HepG2 (cell line): ENCODE data around the gene KISS1. TPM values are rescaled to one million over a fixed set of nuclear protein-coding genes. Genes with fewer than 3 reads are reported as not detected.

Experiments used
- ATAC-seq: fragments of 200-7000 bp; cut with Tn5 transposase; 3 replicates; pipeline ENCODE4 v1.9.1; 2020; ENCODE audit warnings: mild to moderate bottlenecking, moderate library complexity
- BruUV-seq: library from RNA; stranded (reverse); fragments of 400-500 nt; replicated peaks from 2 replicates; lab custom pipeline; 2021; lab: Mats Ljungman, UMichigan
- CTCF ChIA-PET: fragments of 300-600 bp; formaldehyde crosslinking; extraction: SDS; loops from one replicate; lab custom pipeline; 2021; ENCODE audit warnings: low total read pairs, inconsistent platforms, low intra/inter-chr PET ratio; lab: Yijun Ruan, JAX
- POLR2A ChIA-PET: fragments of 350-600 bp; sonication (Branson Sonifier 250); formaldehyde crosslinking; loops from one replicate; lab custom pipeline; 2020; ENCODE audit warnings: antibody characterized with exemption, inconsistent platforms; lab: Yijun Ruan, JAX
- DNase-seq: peaks from one replicate; pipeline ENCODE4 v3.0.0-alpha.2; 2015; ENCODE audit warnings: low spot score
- FAIRE-seq: peaks from 3 replicates; lab custom pipeline; 2011; peaks lifted over from hg19 to GRCh38; lab: Jason Lieb, UNC
- H2AFZ ChIP-seq: one replicate; pipeline ENCODE4 v1.6.1; 2011; ENCODE audit warnings: low read length, inconsistent platforms
- H3K27ac ChIP-seq: fragments of 300-600 bp; 3 replicates; pipeline ENCODE4 v1.8.0; 2011; ENCODE audit warnings: mixed run types, mild to moderate bottlenecking, mixed read lengths, low read length, inconsistent platforms; ENCODE audit not compliant: insufficient read depth; ENCODE audit errors: extremely low read length
- H3K27me3 ChIP-seq, 2 experiments: fragments of 200-600 bp in 1 of 2; 2 replicates in 1 of 2; 3 replicates in 1 of 2; pipeline versions ENCODE4 v1.6.0 to v1.8.0; 2011; ENCODE audit warnings: low read length in 2 of 2, mild to moderate bottlenecking in 2 of 2, moderate library complexity in 2 of 2, inconsistent platforms in 1 of 2; ENCODE audit not compliant: insufficient read depth in 2 of 2, control insufficient read depth in 1 of 2
- H3K36me3 ChIP-seq, 2 experiments: fragments of 200-600 bp in 1 of 2; replicated peaks in 1 of 2; 2 replicates in 1 of 2; 3 replicates in 1 of 2; pipeline versions ENCODE4 v1.5.1 to v1.8.0; 2011; ENCODE audit warnings: low read length in 2 of 2, inconsistent platforms in 1 of 2; ENCODE audit not compliant: insufficient read depth in 2 of 2, control insufficient read depth in 1 of 2
- H3K4me1 ChIP-seq: 2 replicates; pipeline ENCODE4 v1.5.1; 2012; ENCODE audit warnings: low read length, inconsistent platforms; ENCODE audit not compliant: insufficient read depth
- H3K4me2 ChIP-seq: 2 replicates; pipeline ENCODE4 v1.6.0; 2011; ENCODE audit warnings: low read depth, low read length, inconsistent platforms
- H3K4me3 ChIP-seq, 3 experiments: fragments of 200-600 bp in 1 of 3; sonication (generic), shearing (Covaris generic) in 1 of 3; replicated peaks in 1 of 3; 2 replicates each; pipeline ENCODE4 v1.5.1; 2011 to 2016; ENCODE audit warnings: low read length in 3 of 3, inconsistent platforms in 2 of 3, low read depth in 2 of 3, mild to moderate bottlenecking in 2 of 3, control low read depth in 1 of 3, mixed read lengths in 1 of 3; ENCODE audit not compliant: insufficient read depth in 1 of 3
- H3K79me2 ChIP-seq: one replicate; pipeline ENCODE4 v1.6.1; 2011; ENCODE audit warnings: low read length, inconsistent platforms; ENCODE audit not compliant: insufficient read depth
- H3K9ac ChIP-seq: 2 replicates; pipeline ENCODE4 v1.6.0; 2011; ENCODE audit warnings: mild to moderate bottlenecking, low read depth, low read length, inconsistent platforms; ENCODE audit not compliant: insufficient read depth
- H3K9me3 ChIP-seq: 2 replicates; pipeline ENCODE4 v1.5.1; 2012; ENCODE audit warnings: mild to moderate bottlenecking, low read length
- H4K20me1 ChIP-seq: 2 replicates; pipeline ENCODE4 v1.6.0; 2011; ENCODE audit warnings: inconsistent platforms, mild to moderate bottlenecking, low read length, moderate library complexity; ENCODE audit not compliant: insufficient read depth
- ETS1 ChIP-seq: sonication (generic); formaldehyde crosslinking; IDR thresholded peaks from 2 replicates; pipeline ENCODE4 v1.4.0; 2020; ENCODE audit warnings: missing genetic modification reagents
- HES4 ChIP-seq: sonication (generic); formaldehyde crosslinking; IDR thresholded peaks from 2 replicates; pipeline ENCODE4 v1.9.0; 2021; ENCODE audit warnings: mild to moderate bottlenecking, missing genetic modification reagents, borderline replicate concordance
- SPEN ChIP-seq: sonication (generic); formaldehyde crosslinking; IDR thresholded peaks from 2 replicates; pipeline ENCODE4 v1.5.1; 2020; ENCODE audit warnings: low read depth, mild to moderate bottlenecking, missing genetic modification reagents
- TBL1XR1 ChIP-seq: fragments of 150-350 bp; IDR thresholded peaks from 2 replicates; pipeline ENCODE4 v1.6.1; 2014; ENCODE audit warnings: borderline replicate concordance, low read length; ENCODE audit not compliant: partially characterized antibody
- TSC22D2 ChIP-seq: sonication (generic); formaldehyde crosslinking; IDR thresholded peaks from 2 replicates; pipeline ENCODE4 v1.5.1; 2020; ENCODE audit warnings: missing genetic modification reagents, mild to moderate bottlenecking, borderline replicate concordance
- USF2 ChIP-seq, 2 experiments: sonication (generic) in 1 of 2; formaldehyde crosslinking in 1 of 2; IDR thresholded peaks; 2 replicates each; pipeline versions ENCODE4 v1.5.1 to v1.6.1; 2011 to 2020; ENCODE audit warnings: borderline replicate concordance in 1 of 2, low read depth in 1 of 2, low read length in 1 of 2, mild to moderate bottlenecking in 1 of 2, missing genetic modification reagents in 1 of 2, moderate library complexity in 1 of 2
- ZBTB33 ChIP-seq: sonication (generic); formaldehyde crosslinking; IDR thresholded peaks from 2 replicates; pipeline ENCODE4 v1.4.0; 2020; ENCODE audit warnings: missing genetic modification reagents
- ZFP91 ChIP-seq: sonication (generic); formaldehyde crosslinking; IDR thresholded peaks from 2 replicates; pipeline ENCODE4 v1.9.0; 2022; ENCODE audit warnings: missing genetic modification reagents, mild to moderate bottlenecking, borderline replicate concordance
- ZNF124 ChIP-seq: sonication (generic); formaldehyde crosslinking; IDR thresholded peaks from 2 replicates; pipeline ENCODE4 v1.4.0; 2020; ENCODE audit warnings: missing genetic modification reagents
- WGBS: methylation state at CpG from one replicate; pipeline ENCODE4 v1.1.6; 2017; ENCODE audit warnings: low lambda C conversion rate; 5-methylcytosine and 5-hydroxymethylcytosine counted together
- in situ Hi-C: cut with HindIII; loops from 2 replicates; pipeline ENCODE4 v1.10.0; 2017; ENCODE audit warnings: low pct_unique_long_range_greater_than_20kb; ENCODE audit not compliant: extremely low pct_ligation_motif_present
- intact Hi-C: fragments of 100-400 bp; cut with micrococcal nuclease; formaldehyde crosslinking; loops from one replicate; pipeline ENCODE4 v1.10.0; 2022; ENCODE audit not compliant: unreplicated experiment
- polyA plus RNA-seq, 8 experiments: library from polyadenylated mRNA; depleted of rRNA in 3 of 8; stranded (reverse) in 7 of 8; unstranded in 1 of 8; fragments of >200 nt; fragmentation: Illumina TruSeq in 4 of 8; extraction: Trizol in 4 of 8; gene quantifications; 2 replicates each; pipeline versions ENCODE4 v1.2.1 to v1.2.3, GENCODE V29; 2011 to 2016; ENCODE audit warnings: low read depth in 4 of 8, missing spikeins in 1 of 8, mixed read lengths in 1 of 8; ENCODE audit not compliant: insufficient read depth in 1 of 8
- total RNA-seq, 5 experiments: library from RNA; depleted of rRNA; stranded (reverse); fragments of >200 nt; fragmentation: Illumina TruSeq; extraction: Trizol; gene quantifications; 2 replicates each; pipeline ENCODE4 v1.2.3, GENCODE V29; 2016; ENCODE audit warnings: low read depth in 1 of 5
- TF ChIP-seq, protein P1 (sequence below): sonication (generic); formaldehyde crosslinking; IDR thresholded peaks from 2 replicates; pipeline ENCODE4 v1.5.0; 2020; ENCODE audit warnings: mild to moderate bottlenecking, low read depth, missing genetic modification reagents, borderline replicate concordance

KISS1 gene
- total and polyA plus RNA-seq, 2 of the 13 experiments (the other 11 are each of a cell fraction or from before 2014, with no cell fraction given), result 0.24 to 0.80 TPM

DNA sequence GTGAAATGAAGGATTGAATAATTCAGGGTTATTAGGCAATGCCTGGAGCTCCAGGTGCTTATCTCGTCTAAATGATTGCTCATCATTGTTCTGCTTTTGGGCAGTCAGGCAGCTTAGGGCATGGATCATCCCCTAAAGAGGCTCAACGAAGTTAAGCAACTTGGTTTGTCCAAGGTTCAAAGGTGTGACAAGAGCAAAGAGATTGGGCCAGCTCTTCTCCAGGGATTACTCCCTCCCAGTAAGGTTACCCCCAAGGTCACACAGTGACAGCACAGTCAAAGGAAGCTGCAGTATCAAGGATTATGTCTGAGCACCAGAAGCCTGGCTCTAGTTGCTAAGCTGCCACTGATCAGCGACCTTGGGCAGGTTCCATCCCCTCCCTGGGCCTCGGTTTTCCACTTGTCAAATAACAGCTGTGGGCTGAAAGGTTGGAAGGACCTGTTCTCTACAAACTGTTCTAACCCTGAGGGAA, 51.2 kb downstream of the KISS1 start (continued):
- TF ChIP-seq ZFP91 (CRISPR knock-in tag) (0 out of 2 replicates have a peak, but pooled peaks have one; percentile 19), ETS1 (CRISPR knock-in tag) (no peak), TSC22D2 (0 out of 2 replicates have a peak, but pooled peaks have one; percentile 62)
- TF ChIP-seq, protein P1, sequence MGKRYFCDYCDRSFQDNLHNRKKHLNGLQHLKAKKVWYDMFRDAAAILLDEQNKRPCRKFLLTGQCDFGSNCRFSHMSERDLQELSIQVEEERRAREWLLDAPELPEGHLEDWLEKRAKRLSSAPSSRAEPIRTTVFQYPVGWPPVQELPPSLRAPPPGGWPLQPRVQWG (CRISPR knock-in tag), result no peak

DNA sequence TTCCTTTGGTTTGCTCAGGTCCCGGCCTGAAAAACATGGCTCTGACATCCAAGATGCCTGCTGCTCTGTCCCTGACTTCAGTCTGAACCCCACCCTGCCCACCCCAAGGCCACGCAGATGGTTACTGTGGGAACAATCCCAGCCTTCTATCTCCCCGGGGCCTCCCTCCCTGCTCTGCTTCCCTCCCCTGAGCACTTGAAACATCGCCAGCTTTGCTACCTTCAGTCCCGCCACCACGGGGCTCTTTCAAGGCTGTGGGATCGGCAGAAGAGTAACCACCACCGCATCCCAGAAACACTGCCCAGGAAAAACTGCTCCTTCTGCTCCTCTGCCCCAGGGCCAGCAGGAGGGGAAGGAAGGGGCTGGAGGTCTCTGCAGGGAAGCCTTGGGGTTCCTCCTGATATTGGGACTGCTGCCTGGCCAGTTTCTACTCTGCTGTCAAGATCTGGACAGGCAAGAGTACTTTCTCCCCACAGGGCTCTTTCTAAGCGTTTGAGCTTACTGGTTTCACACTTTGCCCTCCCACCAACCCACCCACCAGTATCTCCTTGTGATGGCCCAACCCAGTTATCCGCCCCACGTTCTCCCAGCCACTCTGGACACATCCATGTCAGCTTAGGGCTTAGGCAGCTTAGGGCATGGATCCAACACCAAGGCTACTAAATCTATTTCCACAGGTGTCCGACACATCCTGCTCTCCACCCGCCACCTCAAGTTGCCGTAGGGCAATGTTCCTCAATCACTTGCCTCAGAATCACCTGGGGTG, 52.8 kb downstream of the KISS1 start:
- in situ Hi-C loops (no loop called here), intact Hi-C loops (loop anchor here (10.0 kb wide), 1 partner anchor 361 kb away; no protein-coding TSS in a partner anchor)
- BruUV-seq, result no TSS peak
- 62% methylated on average over 14 of the region's 14 CpGs for WGBS
- FAIRE-seq, result peak; percentile 15
- Histone ChIP-seq H3K4me2 (0 out of 2 replicates have a peak overlapping the region, but pooled peaks have one; percentile 6), H3K27me3 (no peaks in the 10 kb centered on the region), H3K9me3 (no peaks in the 10 kb centered on the region), H3K9ac (no peak overlapping the region), H4K20me1 (no peaks in the 10 kb centered on the region), H3K4me3 (no peak overlapping the region), H2AFZ (no peak overlapping the region), H3K79me2 (no peaks in the 10 kb centered on the region), H3K27ac (peak overlapping the region; percentile 68), H3K4me1 (peaks cover 71% of the 10 kb centered on the region), H3K36me3 (peaks cover 0 to 2% of the 10 kb centered on the region in 2 experiments; a peak in 1 of 5 replicates)
- ATAC-seq, result no peak
- CTCF ChIA-PET, result no interaction called here
- TF ChIP-seq HES4 (CRISPR knock-in tag), result no peak
- no peak for TF ChIP-seq TBL1XR1
- TF ChIP-seq USF2 (IDR thresholded peaks at IDR 0.05; ENCODE audit: low read depth, low read length), result no peak
- no peak for TF ChIP-seq USF2 (CRISPR knock-in tag; IDR thresholded peaks at IDR 0.05; ENCODE audit: borderline replicate concordance)
- TF ChIP-seq SPEN (CRISPR knock-in tag), result no peak
- TF ChIP-seq ZNF124 (CRISPR knock-in tag), result no peak
- TF ChIP-seq ZBTB33, result peak; percentile 83
- no peak for DNase-seq
- POLR2A ChIA-PET, result interaction anchor here (1.8 to 2.2 kb wide), 2 partner anchors 8 to 14 kb away, joined by 8 to 25 read pairs; partner anchors contain the start of gene ETNK2
